Activated CD4-positive, alpha-beta T cell treated with anti-CD3 and anti-CD28 coated beads, Interleukin-10, Interleukin-2, amounts not matched to agents 100 ng/mL and 50 ng/mL, durations not matched to agents 16 hours and 8 hours (primary cell): Measurements from ENCODE around the gene GUCA2A.
A peak's percentile ranks its signal among the peaks of the same experiment; 100 is the strongest.

ENCODE experiments used
- DNase-seq: peaks from one replicate; pipeline ENCODE4 v3.0.0-alpha.2; 2020

The GUCA2A gene

DNA sequence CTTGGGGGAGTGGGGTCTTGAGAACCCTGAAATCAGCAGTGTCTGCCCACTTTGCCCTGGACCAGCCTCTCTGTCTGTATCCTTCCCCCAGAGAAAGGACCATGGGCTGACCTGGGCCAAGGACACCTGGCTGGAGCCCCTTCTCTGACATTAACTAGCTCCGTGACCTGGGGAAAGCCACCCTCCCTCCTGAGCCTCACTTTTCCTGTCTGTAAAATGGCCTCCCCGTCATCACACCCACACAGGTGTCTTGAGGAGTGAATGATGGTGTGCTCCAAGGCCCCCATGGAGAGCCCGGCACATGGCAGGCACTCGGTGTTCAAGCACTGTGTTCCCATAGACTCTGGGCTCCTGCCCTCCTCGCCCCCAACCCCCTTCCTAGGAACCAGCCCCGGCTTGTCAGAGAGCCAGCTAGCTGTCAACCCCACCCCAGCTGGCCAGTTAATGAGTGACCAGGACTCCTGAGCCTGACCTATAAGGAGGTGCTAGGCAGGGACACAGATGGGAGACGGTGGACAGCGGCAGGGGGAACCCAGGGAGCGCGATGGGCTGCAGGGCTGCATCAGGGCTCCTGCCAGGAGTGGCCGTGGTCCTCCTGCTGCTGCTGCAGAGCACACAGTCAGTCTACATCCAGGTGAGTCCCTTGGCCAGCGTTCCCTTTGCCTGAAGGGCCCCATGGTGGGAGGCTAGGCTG is 11.5 kb downstream of the GUCA2A start, which contains the start of gene GUCA2B:
Gene GUCA2B, plus strand, starts transcription at position 504 of the 694 bp plus-strand sequence. Its CDS starts 41 bp downstream, at position 545.
- DNase-seq, result no peak

DNA sequence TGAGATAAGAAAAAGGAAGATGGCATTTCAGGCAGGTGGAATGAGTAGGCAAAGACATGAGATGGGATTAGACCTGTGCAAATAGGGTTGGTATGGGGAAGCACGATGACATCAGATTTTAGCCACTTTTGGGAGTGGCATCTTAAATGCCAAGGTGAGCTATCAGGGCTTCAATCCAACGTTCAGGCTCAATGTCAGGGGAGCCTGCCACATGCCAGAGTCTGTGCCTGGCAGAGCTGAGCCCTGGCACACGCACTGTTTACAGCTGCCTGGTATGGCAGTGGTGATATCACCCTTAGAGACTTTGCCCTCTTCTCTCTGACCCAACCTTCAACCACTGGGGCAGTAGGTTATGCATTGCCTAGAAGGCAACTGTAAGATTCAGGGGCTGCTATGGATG is 12.4 kb downstream of the GUCA2A start:
- DNase-seq, result no peak

- DNase-seq, result no peak
Measured at GRCh38 chr1:42150651-42151050, 13.9 kb downstream of the GUCA2A start.

GRCh38 chr1:42148166-42148565 is 16.4 kb downstream of the GUCA2A start:
- DNase-seq, result no peak

DNA sequence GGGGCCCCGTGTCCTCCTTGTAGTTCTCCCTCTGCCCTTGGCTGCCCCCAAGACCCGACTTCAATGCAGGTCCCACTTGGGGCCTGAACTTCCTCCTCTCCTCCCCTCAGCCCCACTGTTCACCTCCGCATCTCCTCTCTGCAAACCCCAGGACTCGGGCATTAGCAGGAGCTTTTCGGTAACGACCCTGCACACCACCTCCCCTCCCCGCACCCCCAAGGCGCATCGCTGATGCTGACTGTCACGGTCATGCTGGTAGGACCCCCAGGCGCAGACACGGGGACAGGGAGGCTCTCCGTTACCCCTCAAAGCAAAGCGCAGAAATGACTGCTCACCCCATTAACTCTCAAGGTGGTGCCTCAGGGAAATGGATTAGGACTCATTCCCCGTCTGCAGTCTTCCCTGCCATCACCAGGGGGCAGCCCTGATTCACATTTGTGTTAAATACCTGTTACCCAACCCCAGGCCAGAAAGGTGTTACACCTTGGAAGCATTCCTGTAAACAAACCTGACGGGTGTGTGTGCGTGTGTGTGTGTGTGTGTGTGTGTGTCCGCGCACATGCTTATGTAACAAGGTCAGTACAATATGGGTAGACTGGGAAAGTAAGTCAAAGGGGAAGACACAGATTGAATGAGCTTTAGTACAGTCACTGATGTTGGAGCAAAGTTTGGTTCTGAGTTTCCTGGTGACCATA is 17.8 kb downstream of the GUCA2A start:
- peak; percentile 74 for DNase-seq

- DNase-seq, result no peak
Measured at GRCh38 chr1:42145764-42146625, 18.6 kb downstream of the GUCA2A start.

- DNase-seq, result no peak
Measured at GRCh38 chr1:42145389-42145716, 19.2 kb downstream of the GUCA2A start.

GRCh38 chr1:42144711-42145388 is 19.7 kb downstream of the GUCA2A start:
- DNase-seq, result no peak

DNA sequence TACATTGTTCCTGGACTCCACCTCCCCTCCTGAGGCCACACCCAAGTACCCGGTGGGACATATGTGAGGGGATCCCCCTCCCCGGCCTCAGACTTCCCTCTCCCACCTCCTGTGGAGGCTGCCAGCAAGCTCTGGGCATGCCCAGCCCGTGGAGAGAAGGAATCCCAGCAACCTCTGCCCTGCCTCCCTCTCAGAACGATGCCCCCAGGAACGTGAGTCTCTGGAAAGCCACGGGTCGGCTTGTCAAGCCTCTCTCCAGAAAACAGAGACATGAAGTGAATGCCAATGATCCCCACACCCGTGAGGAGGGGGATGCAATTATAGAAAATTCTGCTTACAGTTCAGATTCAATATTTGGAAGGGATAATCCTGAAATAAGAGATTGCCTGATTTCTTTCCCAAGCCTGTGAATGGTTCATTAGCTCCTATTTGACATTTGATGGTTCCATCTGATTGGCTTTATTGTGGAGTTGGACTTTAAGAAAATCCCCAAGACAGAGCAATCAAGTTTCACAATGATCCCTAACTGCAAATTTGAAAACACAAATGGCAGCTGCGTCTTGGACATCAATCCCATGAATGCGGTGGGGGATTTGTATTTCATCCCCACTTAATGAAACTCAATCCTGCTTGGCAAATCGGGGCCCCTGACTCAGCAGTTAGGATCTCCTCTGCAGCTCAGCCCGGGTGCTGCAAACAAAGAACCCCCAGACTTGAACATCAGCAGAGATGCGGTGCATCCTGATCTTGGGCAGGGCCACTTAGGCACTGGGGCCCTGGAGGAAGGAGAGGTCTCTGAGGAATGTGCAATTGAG is 20.4 kb downstream of the GUCA2A start:
- no peak for DNase-seq

DNA sequence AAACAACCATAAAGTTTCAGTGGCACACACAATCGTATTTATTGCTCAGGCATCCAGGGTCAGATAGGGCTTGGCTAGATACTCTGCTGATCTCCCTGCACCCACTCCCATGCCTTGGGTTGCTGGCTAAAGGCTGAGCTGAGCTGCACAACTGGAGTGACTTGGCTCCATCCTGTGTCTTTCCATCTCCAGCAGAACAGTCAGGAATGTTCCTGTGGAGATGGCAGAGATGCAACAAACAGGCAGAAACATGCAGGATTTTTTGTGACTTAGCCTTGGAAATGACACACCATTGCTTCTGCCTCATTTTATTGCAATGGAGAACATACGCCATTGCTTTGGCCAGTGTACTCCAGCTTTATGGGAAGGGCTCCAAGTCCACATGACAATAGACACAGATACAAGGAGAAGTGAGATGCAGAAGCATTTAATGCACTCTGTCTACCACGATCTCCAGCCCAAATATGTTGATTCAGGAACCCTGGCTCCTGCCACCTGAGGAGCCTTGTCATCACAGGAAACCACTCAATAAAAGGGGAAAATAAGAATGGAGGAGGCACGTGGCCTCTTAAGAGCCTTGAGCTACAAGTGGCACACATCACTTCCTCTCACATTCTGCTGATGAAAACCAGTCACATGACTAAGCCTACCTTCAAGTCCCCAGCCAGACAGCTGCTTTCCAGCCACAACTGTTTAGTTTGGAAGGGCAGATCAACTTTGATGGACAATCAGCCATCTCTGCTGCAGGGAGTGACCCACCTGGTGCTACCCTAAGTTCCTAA is 21.5 kb downstream of the GUCA2A start:
- DNase-seq, result no peak

DNA sequence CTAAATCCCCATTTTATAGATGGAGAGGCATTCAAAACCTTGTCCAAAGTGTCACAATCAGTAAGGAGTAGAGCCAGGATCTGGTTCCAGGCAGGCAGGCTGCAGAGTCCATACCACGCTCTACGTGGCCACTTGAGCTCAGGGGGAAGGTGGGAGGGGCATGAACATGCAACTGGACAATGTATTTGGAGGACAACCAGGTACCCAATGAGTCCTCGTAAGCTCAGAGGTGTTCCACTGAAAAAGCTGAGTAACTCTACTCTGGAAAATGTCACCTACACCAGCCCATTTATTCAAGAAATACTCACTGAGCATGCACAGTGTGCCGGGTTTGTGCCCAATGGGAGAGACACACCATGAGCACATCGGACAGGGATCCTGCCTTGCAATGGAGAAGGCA is 22.6 kb downstream of the GUCA2A start:
- no peak for DNase-seq

GRCh38 chr1:42140191-42140590 is 24.4 kb downstream of the GUCA2A start:
- DNase-seq, result no peak

GRCh38 chr1:42139444-42139843 is 25.1 kb downstream of the GUCA2A start:
- DNase-seq, result no peak

- DNase-seq, result no peak
Measured at GRCh38 chr1:42138586-42138985, 26.0 kb downstream of the GUCA2A start.

- no peak for DNase-seq
Measured at GRCh38 chr1:42137766-42138165, 26.8 kb downstream of the GUCA2A start.

DNA sequence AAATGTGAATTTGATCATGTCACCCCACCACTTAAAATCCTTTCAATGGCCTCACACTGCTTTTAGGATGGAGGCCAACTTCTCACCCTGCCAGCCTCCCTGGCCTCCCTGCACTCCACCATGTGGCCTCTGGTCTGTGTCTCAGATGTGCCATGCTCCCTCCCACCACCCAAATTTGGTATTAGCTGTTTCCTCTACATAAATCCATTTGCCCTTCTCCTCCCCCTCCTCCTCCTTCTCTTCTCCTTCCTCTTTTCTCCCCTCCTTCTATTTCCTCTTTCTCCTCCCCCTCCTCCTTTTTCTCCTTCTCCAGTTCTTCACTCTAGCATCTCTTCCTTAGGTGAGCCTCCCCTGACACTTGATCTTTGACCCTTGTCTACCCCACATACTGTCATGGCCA is 28.1 kb downstream of the GUCA2A start:
- DNase-seq, result no peak

DNA sequence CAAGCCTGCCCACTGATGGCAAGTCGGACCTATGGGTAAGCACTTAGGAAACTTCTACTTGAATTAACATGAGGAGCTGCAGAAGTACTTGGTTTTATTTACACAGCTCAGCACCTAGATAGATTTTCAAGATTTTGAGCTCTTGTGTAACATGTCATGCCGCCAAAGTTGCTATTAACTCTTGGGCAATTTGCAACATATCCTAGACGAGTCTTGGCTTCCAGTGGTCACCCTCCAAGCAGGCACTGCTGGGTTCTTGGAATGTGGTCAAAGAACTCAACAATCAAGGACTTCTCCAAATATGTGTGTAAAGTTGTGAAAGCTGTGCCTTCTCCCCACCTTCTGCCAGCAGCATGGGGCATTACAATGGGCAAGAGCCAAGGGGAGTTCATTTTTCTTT is 29.1 kb downstream of the GUCA2A start:
- DNase-seq, result no peak

DNA sequence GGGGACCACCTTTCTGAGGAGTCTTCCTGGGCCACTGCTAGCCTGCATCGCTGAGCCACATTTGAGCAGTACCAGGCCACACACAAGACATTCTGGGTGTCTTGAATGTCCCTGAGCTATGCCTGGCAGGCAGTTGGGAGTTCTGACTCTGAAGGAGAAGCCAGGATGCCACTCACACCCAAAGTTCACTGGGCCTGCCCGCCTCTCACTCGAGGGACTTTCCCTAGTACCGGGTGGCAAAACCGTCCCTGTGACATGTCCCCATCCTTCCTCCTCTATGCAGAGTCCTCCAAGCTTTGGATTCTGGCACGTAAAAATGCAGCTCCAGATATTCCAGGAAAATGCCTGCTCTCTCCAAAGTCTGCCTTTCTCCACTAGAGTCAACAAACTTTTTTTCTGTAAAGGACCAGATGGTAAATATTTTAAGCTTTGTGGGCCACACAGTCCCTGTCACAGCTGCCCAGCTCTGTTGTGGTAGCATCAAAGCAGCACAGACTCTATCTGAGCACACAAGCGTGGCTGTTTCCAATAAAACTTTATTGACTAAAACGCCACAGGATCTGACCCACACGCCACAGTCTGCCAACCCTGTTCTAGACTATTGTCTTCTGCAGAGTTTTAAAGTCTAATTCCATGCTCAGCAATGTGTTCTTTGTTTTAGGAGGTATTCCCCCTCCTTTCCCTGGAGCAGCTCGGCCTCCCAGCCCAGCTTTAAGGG is 30.6 kb downstream of the GUCA2A start:
- DNase-seq, result no peak

GRCh38 chr1:42133390-42133789 is 31.2 kb downstream of the GUCA2A start:
- no peak for DNase-seq

DNA sequence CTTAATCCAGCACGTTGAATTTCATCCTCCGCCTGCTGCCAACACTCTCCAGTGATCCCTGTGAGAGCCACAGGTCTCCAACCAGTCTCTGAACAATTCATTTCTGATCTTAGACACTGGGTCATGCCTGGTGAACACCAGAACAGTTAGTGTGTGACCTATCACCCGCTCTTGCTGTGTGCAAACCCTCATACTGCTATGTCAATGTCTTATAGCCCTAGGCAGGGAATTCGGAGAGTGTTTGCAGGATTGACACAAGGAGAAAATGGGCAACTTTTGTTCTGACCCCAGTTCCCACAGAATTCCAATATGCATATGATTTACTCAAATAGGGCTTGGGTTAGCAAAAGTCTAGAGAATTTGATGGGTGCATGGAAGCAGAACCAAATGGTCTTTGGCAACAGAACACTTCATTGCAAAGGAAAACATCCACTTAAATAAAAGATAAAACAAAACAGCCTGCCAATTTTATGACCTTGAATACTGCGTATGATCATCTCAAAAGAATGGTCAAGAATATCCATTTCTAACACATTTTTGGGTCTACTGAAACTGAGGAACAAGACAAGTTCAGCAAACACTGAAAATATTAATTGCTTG is 34.4 kb downstream of the GUCA2A start:
- no peak for DNase-seq
